DOHH2 (cell line): Measurements from ENCODE around the gene GMDS.

Experiments used
- EZH2phosphoT487 ChIP-seq: fragments of 200-600 bp; sonication (generic); IDR thresholded peaks from 2 replicates; pipeline ENCODE4 v1.6.1; 2017; ENCODE audit warnings: borderline replicate concordance, mild to moderate bottlenecking, antibody characterized with exemption, low read length, moderate library complexity, mixed read lengths
- TF ChIP-seq, protein P1 (sequence below): fragments of 200-600 bp; sonication (generic); IDR thresholded peaks from one replicate; pipeline ENCODE4 v1.5.1; 2014; ENCODE audit warnings: antibody characterized with exemption, mild to moderate bottlenecking, low read depth, low read length; ENCODE audit not compliant: poor library complexity, severe bottlenecking

DNA sequence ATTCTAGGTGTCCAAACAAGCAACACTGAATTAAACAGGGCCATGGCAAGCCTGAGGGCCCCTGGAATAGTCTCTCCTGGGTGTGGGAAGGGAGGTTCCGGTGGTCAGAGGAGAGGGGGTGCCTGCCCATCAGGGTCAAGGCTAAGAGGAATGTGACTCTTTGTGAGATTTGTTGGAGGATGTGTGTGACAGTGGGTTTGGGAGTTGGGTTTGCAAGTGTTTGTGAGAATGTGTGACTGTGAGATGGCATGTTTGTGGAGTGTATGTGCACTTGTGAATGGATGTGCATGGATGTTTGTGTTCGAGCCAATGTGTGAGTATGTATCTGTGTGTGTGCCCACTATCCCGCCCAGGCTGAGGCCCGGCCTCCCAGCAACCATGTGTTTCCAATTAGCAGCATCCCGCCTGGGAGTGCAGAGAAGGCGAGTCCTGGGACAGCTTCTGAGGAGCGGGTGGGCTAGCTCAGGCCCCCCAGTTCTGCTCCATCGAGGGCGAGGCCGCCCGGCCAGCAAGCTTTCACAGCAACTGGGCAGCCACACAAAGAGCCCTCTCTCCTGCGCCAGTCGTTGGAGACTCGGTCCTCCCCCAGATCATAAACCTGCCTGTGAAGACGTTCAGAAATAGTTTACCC lies 623.1 kb downstream of the GMDS start:
- TF ChIP-seq, protein P1, sequence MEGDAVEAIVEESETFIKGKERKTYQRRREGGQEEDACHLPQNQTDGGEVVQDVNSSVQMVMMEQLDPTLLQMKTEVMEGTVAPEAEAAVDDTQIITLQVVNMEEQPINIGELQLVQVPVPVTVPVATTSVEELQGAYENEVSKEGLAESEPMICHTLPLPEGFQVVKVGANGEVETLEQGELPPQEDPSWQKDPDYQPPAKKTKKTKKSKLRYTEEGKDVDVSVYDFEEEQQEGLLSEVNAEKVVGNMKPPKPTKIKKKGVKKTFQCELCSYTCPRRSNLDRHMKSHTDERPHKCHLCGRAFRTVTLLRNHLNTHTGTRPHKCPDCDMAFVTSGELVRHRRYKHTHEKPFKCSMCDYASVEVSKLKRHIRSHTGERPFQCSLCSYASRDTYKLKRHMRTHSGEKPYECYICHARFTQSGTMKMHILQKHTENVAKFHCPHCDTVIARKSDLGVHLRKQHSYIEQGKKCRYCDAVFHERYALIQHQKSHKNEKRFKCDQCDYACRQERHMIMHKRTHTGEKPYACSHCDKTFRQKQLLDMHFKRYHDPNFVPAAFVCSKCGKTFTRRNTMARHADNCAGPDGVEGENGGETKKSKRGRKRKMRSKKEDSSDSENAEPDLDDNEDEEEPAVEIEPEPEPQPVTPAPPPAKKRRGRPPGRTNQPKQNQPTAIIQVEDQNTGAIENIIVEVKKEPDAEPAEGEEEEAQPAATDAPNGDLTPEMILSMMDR: no peak
- TF ChIP-seq EZH2phosphoT487: no peak
